K562 (cell line): ENCODE results near the gene RFPL2.

Source experiments
- SMC3 ChIP-seq: conservative IDR thresholded peaks from 2 replicates; pipeline ENCODE4 v1.6.1; 2011; ENCODE audit warnings: low read depth, low read length, improper control_type of control experiment; ENCODE audit not compliant: insufficient read depth
- TF ChIP-seq, protein P1 (sequence below), 3 experiments: IDR thresholded peaks in 2 of 3; conservative IDR thresholded peaks in 1 of 3; 2 replicates each; pipeline ENCODE4 v1.5.1; 2011 to 2012; ENCODE audit warnings: low read length in 3 of 3, mild to moderate bottlenecking in 3 of 3, control low read depth in 2 of 3, improper control_type of control experiment in 1 of 3, inconsistent platforms in 1 of 3, low read depth in 1 of 3, mixed read lengths in 1 of 3, moderate library complexity in 1 of 3; ENCODE audit not compliant: insufficient read depth in 2 of 3

DNA sequence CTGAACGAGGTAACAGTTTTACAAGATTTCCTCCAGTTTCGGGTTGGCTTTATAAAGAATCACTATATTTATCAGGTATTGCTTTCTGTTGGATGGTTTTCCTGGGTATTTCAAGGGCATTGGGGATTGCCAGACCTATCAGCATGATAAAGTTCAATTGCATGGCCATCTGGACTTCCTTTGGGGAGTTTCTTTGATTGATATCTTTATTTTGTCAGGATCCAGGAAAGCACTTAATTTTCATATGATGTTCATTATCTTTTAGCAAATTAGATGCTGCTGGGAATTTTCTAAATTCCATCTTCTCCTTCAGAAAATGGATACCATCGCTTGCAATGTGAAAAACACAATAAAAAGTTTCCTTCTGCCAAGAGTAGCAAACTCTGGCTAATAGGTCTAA lies 21.2 kb downstream of the RFPL2 start:
- no peak for TF ChIP-seq SMC3
- TF ChIP-seq, protein P1, sequence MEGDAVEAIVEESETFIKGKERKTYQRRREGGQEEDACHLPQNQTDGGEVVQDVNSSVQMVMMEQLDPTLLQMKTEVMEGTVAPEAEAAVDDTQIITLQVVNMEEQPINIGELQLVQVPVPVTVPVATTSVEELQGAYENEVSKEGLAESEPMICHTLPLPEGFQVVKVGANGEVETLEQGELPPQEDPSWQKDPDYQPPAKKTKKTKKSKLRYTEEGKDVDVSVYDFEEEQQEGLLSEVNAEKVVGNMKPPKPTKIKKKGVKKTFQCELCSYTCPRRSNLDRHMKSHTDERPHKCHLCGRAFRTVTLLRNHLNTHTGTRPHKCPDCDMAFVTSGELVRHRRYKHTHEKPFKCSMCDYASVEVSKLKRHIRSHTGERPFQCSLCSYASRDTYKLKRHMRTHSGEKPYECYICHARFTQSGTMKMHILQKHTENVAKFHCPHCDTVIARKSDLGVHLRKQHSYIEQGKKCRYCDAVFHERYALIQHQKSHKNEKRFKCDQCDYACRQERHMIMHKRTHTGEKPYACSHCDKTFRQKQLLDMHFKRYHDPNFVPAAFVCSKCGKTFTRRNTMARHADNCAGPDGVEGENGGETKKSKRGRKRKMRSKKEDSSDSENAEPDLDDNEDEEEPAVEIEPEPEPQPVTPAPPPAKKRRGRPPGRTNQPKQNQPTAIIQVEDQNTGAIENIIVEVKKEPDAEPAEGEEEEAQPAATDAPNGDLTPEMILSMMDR (IDR thresholded peaks at IDR 0.05 in 2 of 3, conservative IDR thresholded peaks at IDR 0.05 in 1 of 3; ENCODE audit: insufficient read depth in 2 of 3, low read depth in 1 of 3, low read length in 3 of 3) = no peak
